GM18520 (cell line): ENCODE results near the gene SNAI1.
"Not testable (repeated sequence)": the region's sequence is repeated elsewhere in the genome, so short reads cannot be mapped to it uniquely, and the experiment has no call there.

Experiments used
- ATAC-seq: cut with Tn5 transposase; IDR thresholded peaks from one replicate; pipeline ENCODE4 v1.9.1; 2021; ENCODE audit not compliant: unreplicated experiment

SNAI1 gene

DNA sequence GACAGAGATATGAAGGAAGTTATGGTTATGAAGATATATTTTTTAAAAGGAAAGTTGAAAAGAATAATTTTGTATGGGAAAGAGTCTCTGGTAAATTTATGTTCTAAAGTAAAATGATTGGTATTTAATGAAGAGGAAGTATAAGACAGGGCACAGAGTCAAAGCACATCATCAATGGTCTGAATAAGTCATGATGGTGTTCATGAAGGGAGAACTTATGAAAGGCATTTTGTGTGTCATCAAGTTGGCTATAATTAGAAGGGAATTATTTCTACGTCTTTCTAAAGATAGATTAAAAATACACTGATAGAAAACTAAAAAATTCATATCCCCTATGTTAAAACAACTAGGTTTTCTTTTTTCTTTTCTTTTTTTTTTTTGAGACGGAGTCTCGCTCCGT lies 21.4 kb upstream of the SNAI1 start:
- ATAC-seq: no peak

DNA sequence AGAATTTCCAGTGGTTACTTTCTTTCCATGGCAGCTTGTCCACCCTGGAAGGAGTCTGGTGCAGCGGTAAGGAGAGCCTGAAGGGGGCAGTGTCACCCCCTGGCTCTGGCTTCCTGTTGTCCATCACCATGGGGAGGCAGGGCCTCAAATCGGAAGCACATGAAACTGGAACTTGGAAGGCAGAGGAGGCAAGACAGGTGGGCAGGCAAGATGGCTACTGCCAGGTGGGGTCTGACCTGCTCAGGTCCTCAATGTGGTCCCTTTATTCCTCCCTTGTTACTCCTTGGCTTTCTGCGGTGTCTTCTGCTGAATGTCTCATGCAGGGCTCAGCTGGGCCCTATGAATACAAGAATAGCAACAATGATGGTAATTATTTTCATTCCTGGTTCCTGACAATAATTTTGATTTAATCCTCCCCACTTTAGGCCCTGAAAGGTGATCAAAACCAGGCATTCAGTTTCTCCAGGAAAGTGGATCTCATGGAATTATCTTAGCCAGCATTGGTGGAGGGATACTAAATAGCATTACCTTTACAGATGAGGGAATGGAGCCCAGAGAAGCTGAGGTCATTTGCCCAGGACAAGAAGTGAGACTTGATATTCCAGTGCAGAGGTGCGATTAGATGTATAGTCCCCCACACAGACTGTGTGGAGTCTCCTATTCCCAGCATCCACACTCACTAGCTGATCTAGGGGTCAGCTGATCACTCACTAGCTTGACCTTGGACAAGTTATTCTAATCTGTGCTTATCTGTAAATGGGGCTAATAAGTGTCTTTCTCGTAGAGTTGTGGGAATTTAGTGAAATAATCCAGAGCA lies 17.6 kb upstream of the SNAI1 start:
- no peak for ATAC-seq

DNA sequence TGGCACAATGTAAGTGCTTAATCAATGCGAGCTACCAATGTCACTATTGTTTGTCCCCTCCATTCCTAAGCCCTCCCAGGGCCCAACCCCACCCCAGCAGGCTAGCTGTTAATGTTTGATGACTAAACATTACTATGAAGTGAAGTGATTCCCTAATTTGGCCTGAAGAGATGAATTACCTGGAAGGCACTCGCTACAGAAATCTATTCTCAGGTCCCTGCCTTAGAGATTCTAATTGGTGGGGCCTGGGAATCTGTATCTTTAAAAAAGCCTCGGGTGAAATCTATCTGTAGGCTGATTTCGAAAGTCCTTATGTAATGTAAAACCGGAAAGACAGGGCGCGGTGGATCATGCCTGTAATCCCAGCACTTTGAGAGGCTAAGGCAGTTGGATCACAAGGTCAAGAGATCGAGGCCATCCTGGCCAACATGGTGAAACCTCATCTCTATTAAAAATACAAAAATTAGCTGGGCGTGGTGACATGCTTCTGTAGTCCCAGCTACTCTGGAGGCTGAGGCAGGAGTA lies 16.9 kb upstream of the SNAI1 start:
- no peak for ATAC-seq

DNA sequence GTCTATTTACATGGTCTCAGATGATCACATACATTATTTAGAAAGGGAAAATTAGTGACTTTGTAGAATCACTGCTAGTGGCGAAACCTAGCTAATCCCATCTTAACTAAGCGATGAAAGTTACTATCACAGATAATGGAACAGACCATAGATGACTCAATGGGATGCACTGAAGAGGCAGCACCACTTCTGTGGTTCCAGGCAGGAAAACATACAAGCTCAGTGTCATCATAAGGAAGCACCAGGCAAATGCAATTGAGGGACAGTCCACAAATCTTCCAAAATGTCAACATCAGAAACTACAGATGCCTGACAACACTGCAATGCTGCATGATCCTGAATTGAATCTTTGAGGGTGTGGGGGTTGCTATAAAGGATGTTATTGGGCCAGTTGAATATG lies 15.9 kb upstream of the SNAI1 start:
- ATAC-seq: no peak

DNA sequence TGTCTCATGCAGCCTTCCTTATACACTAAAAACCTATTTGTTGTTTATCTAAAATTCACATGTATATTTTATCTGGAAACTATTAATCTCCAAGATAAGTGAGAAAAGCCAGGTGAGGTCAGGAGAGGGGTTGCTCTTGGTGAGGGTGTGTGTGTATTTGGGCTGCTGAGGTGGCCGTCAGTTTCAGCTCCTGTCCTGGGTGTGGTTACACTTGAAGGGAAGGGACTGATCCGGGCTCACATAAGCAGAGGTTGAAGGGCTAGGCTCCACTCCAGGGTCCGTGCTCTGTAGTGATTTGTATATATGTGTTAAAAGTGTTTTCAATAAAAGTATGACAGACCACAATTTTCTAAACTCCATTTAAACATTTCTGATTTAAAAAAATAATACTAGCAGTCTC lies 13.5 kb upstream of the SNAI1 start:
- ATAC-seq: no peak

DNA sequence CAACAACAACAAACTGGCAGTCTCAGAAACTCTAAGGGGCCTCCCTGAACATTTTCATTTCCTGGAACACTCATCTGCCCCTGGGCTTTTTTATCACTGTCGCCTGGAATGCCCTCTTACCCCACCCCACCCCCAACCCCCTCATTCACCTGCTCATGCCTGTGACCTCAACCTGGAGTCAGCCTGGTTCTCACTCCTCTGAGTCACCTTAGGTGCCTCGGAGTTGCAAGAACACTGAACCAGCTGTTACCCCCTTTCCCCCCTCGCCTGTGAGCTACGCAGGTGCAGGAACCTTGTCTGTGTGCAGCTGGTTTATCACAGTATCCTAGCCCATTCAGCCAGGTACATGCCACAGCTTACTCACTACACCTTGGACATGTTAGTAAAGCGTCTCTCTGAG lies 12.8 kb upstream of the SNAI1 start:
- ATAC-seq: no peak

DNA sequence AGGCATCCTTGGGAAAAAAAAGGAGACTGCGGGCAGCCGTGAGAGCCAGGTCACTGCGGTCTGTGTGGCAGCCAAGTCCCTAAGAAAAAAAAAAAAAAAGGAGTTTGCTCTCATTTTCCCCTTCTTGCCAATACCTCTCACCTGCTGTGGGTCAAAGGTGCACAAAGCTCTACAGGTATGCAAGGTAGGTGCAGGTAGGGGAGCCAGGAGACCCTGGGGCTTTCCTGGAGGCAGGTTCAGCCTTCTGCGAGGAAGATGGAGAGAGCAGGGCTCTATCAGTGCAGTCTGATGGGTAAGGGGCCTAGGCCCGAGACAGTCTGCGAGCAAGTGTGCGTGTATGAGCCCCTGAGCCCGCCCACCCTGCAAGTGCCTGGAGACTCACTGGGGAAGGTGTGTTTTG lies 12.3 kb upstream of the SNAI1 start:
- ATAC-seq: no peak

DNA sequence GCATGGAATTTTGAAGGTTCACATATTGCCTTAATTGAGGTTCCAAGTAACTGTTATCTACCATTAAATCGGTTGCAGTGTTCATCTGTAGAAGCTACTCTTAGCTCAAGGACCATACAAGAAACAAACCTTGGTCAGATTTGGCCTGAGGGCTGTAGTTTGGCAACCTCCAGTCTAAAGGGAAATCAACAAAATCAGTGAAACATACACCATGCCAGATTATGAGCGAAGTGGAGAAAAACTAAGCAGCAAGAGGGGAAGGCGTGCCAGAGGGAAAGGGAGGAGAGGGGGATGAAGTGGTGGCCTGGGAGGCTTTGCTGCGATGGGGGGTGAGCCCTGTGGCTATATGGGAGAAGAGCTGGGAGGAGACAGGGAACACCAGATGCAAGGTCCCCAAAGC lies 8.8 kb upstream of the SNAI1 start:
- ATAC-seq: no peak

DNA sequence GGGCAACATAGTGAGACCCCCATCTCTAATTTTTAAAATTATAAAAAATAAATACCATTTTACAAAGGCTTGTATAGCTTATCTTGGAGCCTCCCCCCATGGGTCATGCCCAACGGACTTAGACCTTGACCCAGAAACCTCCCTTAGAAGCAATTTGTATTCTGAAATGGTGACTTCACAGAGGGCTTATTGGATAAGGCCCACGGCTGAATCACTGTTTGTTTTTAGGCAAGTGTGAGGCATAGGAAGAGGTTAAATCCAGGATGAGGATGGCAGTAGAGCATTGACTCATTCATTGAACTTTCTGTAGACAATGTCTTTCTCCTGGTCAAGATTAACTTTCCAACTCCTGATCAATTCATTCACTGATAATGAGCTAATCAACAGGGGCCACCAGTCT lies 6.2 kb upstream of the SNAI1 start:
- ATAC-seq: no peak

DNA sequence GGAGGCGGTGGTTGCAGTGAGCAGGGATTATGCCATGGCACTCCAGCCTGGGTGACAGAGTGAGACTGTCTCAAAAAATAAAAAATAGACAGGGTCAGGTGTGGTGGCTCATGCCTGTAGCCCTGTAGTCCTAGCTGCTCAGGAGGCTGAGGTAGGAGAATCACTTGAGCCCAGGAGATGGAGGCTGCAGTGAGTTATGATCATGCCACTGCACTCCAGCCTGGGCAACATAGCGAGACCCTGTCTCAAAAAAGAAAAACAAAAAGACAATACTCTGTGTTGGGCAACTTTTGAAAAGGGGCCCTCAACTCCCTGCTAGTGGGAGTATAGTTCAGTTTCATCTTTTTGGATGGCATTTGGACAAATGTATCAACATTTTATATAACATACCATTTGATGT lies 5.0 kb upstream of the SNAI1 start:
- not testable (repeated sequence) for ATAC-seq

DNA sequence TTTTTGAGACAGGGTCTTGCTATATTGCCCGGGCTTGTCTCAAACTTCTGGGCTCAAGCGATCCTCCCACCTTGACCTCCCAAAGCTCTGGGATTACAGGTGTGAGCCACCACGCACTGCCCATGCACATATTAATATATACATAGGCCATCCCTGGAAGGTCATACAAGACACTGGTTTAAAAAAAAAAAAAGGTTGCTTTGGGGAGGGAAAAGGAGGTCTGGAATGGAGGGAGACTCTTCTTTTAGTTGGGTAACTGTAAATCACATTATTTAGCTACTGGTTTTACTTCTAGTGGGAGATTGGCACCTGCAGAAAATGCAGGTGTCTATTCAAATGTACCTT lies 4.1 kb upstream of the SNAI1 start:
- no peak for ATAC-seq

DNA sequence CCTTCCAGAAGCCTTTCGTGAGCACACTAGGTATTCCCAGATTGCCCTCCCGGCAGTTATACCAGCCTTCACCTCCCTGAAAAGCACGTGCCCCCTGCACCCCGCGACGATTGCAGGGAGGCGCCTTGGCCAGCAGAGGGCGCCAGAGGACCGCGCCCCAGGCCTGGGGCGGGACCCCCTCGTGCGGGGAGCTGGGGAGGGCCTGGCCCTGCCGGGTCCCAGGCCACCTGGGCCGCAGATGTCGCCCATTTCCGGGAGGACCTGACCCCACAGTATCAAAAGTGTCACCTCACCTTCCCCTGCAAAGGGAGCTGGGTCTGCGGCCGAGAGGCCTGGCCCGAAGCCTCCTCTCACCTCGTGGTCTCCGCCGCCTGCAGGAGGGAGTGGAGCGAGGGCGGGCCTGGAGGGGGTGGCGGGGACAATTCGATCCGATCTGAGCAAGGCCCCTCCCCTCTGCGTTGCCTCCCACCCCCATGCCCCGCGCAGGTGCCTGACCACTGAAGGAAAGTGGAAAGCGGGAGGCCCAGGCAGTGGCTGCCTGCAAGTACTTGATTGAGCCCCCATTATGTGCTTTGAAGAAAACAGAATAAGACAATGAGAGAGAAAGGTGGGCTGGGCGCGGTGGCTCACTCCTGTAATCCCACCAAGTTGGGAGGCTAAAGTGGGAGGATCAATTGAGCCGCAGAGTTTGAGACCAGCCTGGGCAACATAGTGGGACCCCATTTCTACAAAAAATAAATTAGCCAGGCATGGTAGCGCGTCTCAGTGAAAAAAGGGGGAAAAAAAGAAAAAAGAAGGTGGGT lies 3.5 kb upstream of the SNAI1 start:
- no peak for ATAC-seq

DNA sequence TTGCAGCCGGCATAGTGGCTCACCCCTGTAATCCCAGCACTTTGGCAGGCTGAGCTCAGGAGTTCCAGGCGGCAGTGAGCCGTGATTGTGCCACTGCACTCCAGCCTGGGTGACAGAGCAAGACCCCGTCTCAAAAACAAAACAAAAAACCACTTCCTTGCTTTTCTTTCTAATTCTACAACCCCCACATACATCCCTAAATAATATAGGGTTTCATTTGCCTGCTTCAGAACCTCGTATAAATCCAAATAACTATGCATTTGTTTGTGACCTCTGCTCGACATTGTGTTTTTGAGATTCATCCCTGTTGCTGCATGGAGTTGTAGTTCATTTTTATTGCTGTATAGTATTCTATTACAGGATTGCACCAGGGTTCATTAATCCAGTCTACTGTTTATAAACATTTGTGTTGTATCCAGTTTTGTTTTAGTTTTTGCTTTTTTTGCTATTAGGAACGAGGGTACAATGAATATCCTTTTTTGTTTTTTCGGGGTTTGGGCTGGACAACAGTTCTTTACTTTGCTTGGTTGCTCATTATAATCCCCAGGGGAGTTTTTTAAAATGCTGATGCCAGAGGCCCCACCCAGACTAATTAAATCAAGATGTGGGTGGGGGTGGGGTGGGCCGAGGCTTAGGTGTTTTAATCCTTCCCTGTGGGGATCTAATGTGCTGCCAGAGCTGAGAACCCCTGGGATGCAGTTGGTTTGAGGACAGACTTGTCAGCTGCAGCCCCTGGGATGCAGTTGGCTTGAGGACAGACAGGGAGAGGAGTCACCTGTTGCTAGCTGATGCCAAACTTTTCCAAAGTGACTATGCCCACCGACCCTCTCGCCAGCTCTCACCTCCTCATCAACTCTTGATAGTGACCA lies 2.4 kb upstream of the SNAI1 start:
- ATAC-seq: no peak

DNA sequence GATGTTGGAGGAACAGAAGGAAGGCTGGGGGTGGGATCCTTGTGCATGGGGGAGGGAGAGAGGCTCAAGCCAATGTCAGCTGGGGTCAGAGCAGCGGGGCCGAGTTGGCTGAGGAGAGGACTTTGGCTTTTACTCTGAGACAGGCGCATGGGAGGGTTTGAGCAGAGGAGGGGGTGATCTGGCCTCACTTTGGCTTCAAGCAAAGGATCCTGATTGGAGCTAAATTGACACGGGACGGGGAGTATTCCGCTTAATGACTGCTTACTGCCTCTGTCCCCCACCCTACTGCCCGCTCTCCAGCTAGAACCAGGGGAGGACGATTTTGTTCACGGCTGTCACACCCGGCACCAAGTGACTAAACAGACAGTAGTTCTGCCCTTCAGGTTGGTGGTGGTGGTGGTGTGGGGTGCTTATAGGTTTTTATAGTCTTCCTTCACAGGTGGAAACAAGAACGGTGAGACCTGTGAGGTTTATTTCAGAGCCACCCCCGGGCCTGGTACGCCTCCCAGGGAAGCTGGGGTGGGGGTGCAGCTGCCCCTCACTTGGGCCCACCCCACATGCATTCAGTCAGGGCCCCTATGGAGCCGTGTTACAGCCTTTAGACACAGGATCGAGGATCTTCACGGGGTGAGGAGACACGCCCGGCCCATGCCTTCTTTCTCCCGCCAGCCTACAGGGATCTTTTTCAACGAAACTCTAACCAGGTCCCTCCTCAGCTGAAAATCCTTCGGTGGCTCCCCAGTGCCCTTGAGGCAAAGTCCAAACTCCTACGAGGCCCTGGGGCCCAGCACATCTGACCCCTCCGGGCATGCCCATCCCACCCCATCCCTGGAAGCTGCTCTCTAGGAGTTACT lies 1.3 kb upstream of the SNAI1 start:
- ATAC-seq: no peak

DNA sequence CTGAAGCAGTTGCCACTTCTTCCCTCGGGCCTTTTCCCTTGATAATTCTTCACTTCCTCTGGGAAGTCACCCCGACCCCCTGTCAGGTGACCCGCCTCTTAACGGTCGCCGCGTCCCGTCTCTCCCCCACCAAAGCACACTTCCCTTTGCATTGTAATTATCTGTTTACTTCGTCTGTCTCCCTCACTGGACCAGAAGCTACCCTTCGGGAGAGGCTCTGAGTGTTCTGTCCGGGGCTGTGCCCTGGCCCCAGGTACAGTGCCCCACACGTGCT lies 771 bp upstream of the SNAI1 start:
- ATAC-seq: no peak

DNA sequence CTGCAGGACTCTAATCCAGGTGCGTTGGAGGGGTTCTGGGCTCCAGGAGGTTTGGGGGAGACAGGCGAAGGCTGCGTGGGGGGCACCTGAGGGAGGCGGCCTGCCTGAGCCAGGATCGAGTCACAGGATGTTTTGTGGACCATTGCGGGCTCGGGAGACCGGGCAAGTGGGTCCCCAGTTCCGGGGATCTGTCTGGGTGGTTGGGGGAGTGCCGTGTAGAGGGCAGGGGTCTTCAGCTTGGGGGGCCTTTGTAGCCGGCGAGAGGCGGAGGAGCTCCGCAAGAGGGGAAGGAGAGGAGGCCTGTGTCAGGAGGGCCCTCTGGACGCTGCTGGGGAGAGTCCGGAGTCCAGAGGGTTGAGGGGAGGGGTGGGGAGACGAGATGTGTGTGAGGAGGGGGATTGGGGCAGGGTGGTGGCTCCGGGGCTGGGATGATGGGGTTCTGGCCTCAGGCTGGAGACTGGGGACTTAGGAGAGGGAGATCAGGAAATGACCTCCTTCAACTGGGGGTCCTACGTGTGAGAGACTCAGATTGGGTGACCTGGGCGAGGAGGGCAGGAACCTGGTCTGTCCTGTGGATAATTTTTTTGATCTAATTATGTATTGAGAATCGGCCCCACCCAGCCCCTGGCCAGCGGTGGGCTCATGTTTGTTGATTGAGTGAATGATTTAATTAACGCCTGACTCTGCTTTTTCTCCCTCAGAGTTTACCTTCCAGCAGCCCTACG lies 505 bp downstream of the SNAI1 start:
- no peak for ATAC-seq

DNA sequence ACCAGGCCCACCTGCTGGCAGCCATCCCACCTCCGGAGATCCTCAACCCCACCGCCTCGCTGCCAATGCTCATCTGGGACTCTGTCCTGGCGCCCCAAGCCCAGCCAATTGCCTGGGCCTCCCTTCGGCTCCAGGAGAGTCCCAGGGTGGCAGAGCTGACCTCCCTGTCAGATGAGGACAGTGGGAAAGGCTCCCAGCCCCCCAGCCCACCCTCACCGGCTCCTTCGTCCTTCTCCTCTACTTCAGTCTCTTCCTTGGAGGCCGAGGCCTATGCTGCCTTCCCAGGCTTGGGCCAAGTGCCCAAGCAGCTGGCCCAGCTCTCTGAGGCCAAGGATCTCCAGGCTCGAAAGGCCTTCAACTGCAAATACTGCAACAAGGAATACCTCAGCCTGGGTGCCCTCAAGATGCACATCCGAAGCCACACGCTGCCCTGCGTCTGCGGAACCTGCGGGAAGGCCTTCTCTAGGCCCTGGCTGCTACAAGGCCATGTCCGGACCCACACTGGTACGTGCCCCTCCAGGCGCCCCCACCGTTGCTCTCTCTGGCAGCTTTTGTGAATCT lies 1.1 kb downstream of the SNAI1 start:
- ATAC-seq: no peak

DNA sequence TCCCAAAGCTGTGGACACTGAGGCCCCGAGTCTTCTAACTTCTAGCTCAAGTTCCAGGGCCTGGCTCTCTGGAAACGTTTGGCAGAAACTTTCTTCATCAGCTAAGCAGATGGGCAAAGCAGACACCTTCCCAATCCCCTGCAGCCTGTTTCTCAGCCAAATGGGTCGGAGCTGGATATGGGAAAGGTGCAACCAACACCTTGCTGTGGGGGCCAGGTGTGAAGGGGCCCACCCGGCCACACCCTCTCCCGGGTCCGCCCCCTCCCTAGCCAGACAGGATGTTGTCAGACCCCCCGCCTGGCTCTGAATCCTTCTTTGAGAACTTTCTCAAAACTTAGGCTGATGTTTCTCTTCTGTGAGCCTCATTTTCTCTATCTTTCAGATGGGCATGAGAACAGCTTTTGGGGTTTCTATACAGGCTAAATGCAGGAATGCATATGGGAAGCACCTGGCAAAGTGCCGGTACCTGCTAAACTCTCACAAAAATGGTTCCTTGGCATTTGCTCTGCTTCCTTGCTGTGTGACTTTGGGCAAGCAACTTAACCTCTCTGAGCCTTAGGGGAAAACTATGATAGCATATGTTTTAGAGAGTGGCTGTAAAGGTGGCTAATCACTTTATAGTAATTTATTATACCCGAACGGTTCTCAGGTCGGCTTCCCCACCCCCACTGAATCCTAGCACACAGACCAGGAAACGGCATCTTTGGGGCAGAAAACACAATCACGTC lies 1.8 kb downstream of the SNAI1 start:
- ATAC-seq: no peak

DNA sequence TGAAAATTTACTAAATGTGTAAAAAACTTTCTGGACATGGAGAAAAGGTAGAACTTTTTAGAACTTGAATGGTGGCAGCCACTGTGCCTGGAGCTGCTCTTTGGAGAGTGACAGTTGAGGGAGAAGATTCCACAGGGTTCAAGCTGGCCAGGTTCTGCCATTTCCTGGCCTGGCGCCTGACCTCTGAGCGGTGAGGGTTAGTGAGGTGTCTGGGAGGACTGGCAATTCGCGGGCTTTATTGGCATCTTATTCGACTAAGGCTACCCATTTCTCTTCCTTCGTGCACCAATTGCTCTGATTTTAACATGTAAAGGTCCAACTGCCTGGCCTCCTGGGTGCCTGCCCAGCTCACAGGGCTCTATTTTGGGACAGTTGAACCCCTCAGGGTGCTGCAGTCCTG lies 2.4 kb downstream of the SNAI1 start:
- ATAC-seq: no peak
